B cell (primary cell): ENCODE measurements around the gene PREX1. TPM values are rescaled to one million over a fixed set of nuclear protein-coding genes. Genes with fewer than 3 reads are reported as not detected.

ENCODE experiments used
- ATAC-seq: fragments of 200-7000 bp; cut with Tn5 transposase; one replicate; pipeline ENCODE4 v1.10.0; 2021; ENCODE audit warnings: low read depth, mild to moderate bottlenecking, moderate number of reproducible peaks, moderate library complexity
- CTCF ChIA-PET: fragments of 350-600 bp; sonication (Branson Sonifier 250); formaldehyde crosslinking; loops from one replicate; lab custom pipeline; 2021; ENCODE audit warnings: antibody characterized with exemption, inconsistent platforms; lab: Charles Lee
- POLR2A ChIA-PET: fragments of 350-600 bp; sonication (Branson Sonifier 250); formaldehyde crosslinking; loops from one replicate; lab custom pipeline; 2021; ENCODE audit warnings: antibody characterized with exemption; lab: Charles Lee
- DNase-seq: peaks from one replicate; pipeline ENCODE4 v3.0.0; 2013
- H2AFZ ChIP-seq: 2 replicates; pipeline ENCODE4 v1.6.1; 2012; ENCODE audit warnings: mild to moderate bottlenecking, low read depth, low read length; ENCODE audit not compliant: insufficient read depth, poor library complexity, severe bottlenecking
- H3K27ac ChIP-seq, 2 donors: 1 replicate in 1 of 2; 2 replicates in 1 of 2; pipeline ENCODE4 v1.5.1; 2012 to 2013; ENCODE audit warnings: low read length in 2 of 2, mild to moderate bottlenecking in 2 of 2, moderate library complexity in 1 of 2
- H3K27me3 ChIP-seq, 4 experiments: fragments of 200-600 bp in 1 of 4; sonication (generic) in 1 of 4; replicated peaks in 1 of 4; 1 replicate in 2 of 4; 2 replicates in 2 of 4; pipeline versions ENCODE4 v1.6.1 to v1.7.0; 2013 to 2016; ENCODE audit warnings: low read length in 3 of 4, mild to moderate bottlenecking in 2 of 4, mixed read lengths in 1 of 4, moderate library complexity in 1 of 4; ENCODE audit not compliant: insufficient read depth in 4 of 4, control insufficient read depth in 3 of 4; ENCODE audit errors: control extremely low read depth in 1 of 4
- H3K36me3 ChIP-seq, 2 experiments: replicated peaks in 1 of 2; 1 replicate in 1 of 2; 2 replicates in 1 of 2; pipeline versions ENCODE4 v1.6.1 to v1.7.1; 2013; ENCODE audit warnings: low read length in 1 of 2; ENCODE audit not compliant: insufficient read depth in 2 of 2, control insufficient read depth in 1 of 2; ENCODE audit errors: control extremely low read depth in 1 of 2, extremely low read depth in 1 of 2
- H3K4me1 ChIP-seq, 2 donors: fragments of 200-600 bp in 1 of 2; sonication (generic) in 1 of 2; 1 replicate in 1 of 2; 2 replicates in 1 of 2; pipeline versions ENCODE4 v1.5.1 to v1.6.1; 2013 to 2017; ENCODE audit warnings: low read length in 2 of 2; ENCODE audit not compliant: control insufficient read depth in 2 of 2, insufficient read depth in 2 of 2
- H3K4me2 ChIP-seq: replicated peaks from 2 replicates; pipeline ENCODE3; 2012; ENCODE audit warnings: mild to moderate bottlenecking, low read depth, low read length; ENCODE audit not compliant: poor library complexity, severe bottlenecking
- H3K4me3 ChIP-seq, 5 experiments: fragments of 200-600 bp in 1 of 5; sonication (generic) in 1 of 5; 1 replicate in 3 of 5; 2 replicates in 2 of 5; pipeline versions ENCODE4 v1.5.1 to v1.7.0; 2011 to 2016; ENCODE audit warnings: low read length in 4 of 5, mild to moderate bottlenecking in 4 of 5, low read depth in 2 of 5, control low read depth in 1 of 5, moderate library complexity in 1 of 5; ENCODE audit not compliant: insufficient read depth in 1 of 5; ENCODE audit errors: control extremely low read depth in 1 of 5, extremely low read depth in 1 of 5
- H3K79me2 ChIP-seq: fragments of 200-600 bp; sonication (generic); one replicate; pipeline ENCODE4 v1.6.0; 2016; ENCODE audit warnings: low read length; ENCODE audit not compliant: control insufficient read depth, insufficient read depth
- H3K9ac ChIP-seq: fragments of 200-600 bp; sonication (generic); 2 replicates; pipeline ENCODE4 v1.6.1; 2017; ENCODE audit warnings: mild to moderate bottlenecking, low read length, moderate library complexity
- H3K9me3 ChIP-seq, 3 donors: one replicate each; pipeline versions ENCODE4 v1.6.1 to v1.7.1; 2013; ENCODE audit warnings: low read length in 2 of 3; ENCODE audit not compliant: control insufficient read depth in 2 of 3, insufficient read depth in 1 of 3; ENCODE audit errors: control extremely low read depth in 1 of 3
- H4K20me1 ChIP-seq: 2 replicates; pipeline ENCODE4 v1.6.0; 2012; ENCODE audit warnings: mild to moderate bottlenecking, low read length; ENCODE audit not compliant: insufficient read depth, control insufficient read depth, poor library complexity, severe bottlenecking
- H3K27ac Mint-ChIP-seq: one replicate; pipeline ENCODE4 v1.8.0; 2021; ENCODE audit warnings: mixed read lengths
- H3K27me3 Mint-ChIP-seq: one replicate; pipeline ENCODE4 v1.8.0; 2021; ENCODE audit warnings: mixed read lengths
- H3K4me1 Mint-ChIP-seq: one replicate; pipeline ENCODE4 v1.8.0; 2021; ENCODE audit warnings: mixed read lengths
- H3K4me3 Mint-ChIP-seq: one replicate; pipeline ENCODE4 v1.8.0; 2021; ENCODE audit warnings: mixed read lengths
- H3K9me3 Mint-ChIP-seq: one replicate; pipeline ENCODE4 v1.8.0; 2022; ENCODE audit warnings: mixed read lengths; ENCODE audit not compliant: insufficient read depth
- CTCF ChIP-seq: fragments of 200-600 bp; IDR thresholded peaks from one replicate; pipeline ENCODE4 v1.8.0; 2022; ENCODE audit warnings: antibody characterized with exemption, mild to moderate bottlenecking
- EZH2 ChIP-seq: IDR thresholded peaks from 2 replicates; pipeline ENCODE4 v1.6.1; 2012; ENCODE audit warnings: borderline replicate concordance, low read depth, mild to moderate bottlenecking, moderate library complexity, low read length; ENCODE audit not compliant: insufficient read depth, poor library complexity, severe bottlenecking
- WGBS: methylation state at CpG from one replicate; pipeline ENCODE4 v1.1.5; 2013; ENCODE audit warnings: missing lambda C conversion rate; ENCODE audit not compliant: insufficient coverage; 5-methylcytosine and 5-hydroxymethylcytosine counted together
- intact Hi-C: fragments of 100-400 bp; cut with micrococcal nuclease; formaldehyde crosslinking; loops from one replicate; pipeline ENCODE4 v1.10.0; 2022
- polyA plus RNA-seq: library from polyadenylated mRNA; depleted of rRNA; stranded (reverse); fragments of >200 nt; gene quantifications from 2 replicates; pipeline ENCODE4 v1.2.3, GENCODE V29; 2012
- total RNA-seq, 2 donors: library from RNA; stranded (reverse); fragments of 120-200 nt in 1 of 2; gene quantifications; 1 replicate in 1 of 2; 2 replicates in 1 of 2; pipeline versions ENCODE4 v1.2.3 to v1.2.4, GENCODE V29; 2013 to 2022

Gene PREX1
- total and polyA plus RNA-seq, 2 donors (not counting 1 experiment from before 2014, with no cell fraction given) = 79.1 to 99.4 TPM

GRCh38 chr20:48615871-48616270 lies 211.9 kb downstream of the PREX1 start:
- Histone ChIP-seq H3K4me3 (no peak overlapping the region), H4K20me1 (no peaks in the 10 kb centered on the region), H3K79me2 (no peaks in the 10 kb centered on the region), H3K27ac (no peak overlapping the region), H3K9me3 (peaks cover 0 to 7% (median 0%) of the 10 kb centered on the region in 3 donors), H3K36me3 (no peaks in the 10 kb centered on the region), H3K4me2 (no peak overlapping the region), H3K4me1 (peaks cover 4 to 7% of the 10 kb centered on the region in 2 donors), H3K27me3 (peaks cover 0 to 5% (median 0%) of the 10 kb centered on the region in 4 experiments), H3K9ac (no peak overlapping the region), H2AFZ (no peak overlapping the region)
- ChIA-PET CTCF (no interaction called here), POLR2A (no interaction called here)
- H3K4me3 Mint-ChIP-seq = no peak overlapping the region
- 100% methylated on average over 3 of the region's 3 CpGs for WGBS
- TF ChIP-seq EZH2 (no peak), CTCF (no peak)
- peaks cover 5% of the 10 kb centered on the region for H3K27me3 Mint-ChIP-seq
- peaks cover 5% of the 10 kb centered on the region for H3K4me1 Mint-ChIP-seq
- DNase-seq = no peak
- no peak for ATAC-seq
- intact Hi-C loops = no loop called here
- H3K27ac Mint-ChIP-seq = no peak overlapping the region
- H3K9me3 Mint-ChIP-seq = no peaks in the 10 kb centered on the region

GRCh38 chr20:48614593-48615274 lies 213.1 kb downstream of the PREX1 start:
- H3K27ac Mint-ChIP-seq = no peak overlapping the region
- H3K4me3 Mint-ChIP-seq = no peak overlapping the region
- no peaks in the 10 kb centered on the region for H3K27me3 ChIP-seq
- no peaks in the 10 kb centered on the region for H3K4me1 ChIP-seq
- WGBS = 79% methylated on average over 7 of the region's 12 CpGs
- no peak overlapping the region for H3K27ac ChIP-seq
- TF ChIP-seq EZH2 (no peak), CTCF (no peak)
- H3K9me3 Mint-ChIP-seq = no peaks in the 10 kb centered on the region
- no peaks in the 10 kb centered on the region for H3K4me1 Mint-ChIP-seq
- no peaks in the 10 kb centered on the region for H3K79me2 ChIP-seq
- H3K4me3 ChIP-seq = no peak overlapping the region
- H4K20me1 ChIP-seq = no peaks in the 10 kb centered on the region
- H3K27me3 Mint-ChIP-seq = peaks cover 5% of the 10 kb centered on the region
- POLR2A ChIA-PET = no interaction called here
- intact Hi-C loops = no loop called here
- no peaks in the 10 kb centered on the region for H3K9me3 ChIP-seq
- ATAC-seq (no peak), DNase-seq (no peak)
- H3K9ac ChIP-seq = no peak overlapping the region
- no peak overlapping the region for H3K4me2 ChIP-seq
- CTCF ChIA-PET = no interaction called here
- no peak overlapping the region for H2AFZ ChIP-seq
- no peaks in the 10 kb centered on the region for H3K36me3 ChIP-seq
